GM12874 (cell line): ENCODE results near the gene CHD1.

Experiments
- CTCF ChIP-seq: IDR thresholded peaks from 2 replicates; pipeline ENCODE4 v1.5.1; 2011; ENCODE audit warnings: low read depth, mild to moderate bottlenecking, control low read depth, low read length, moderate library complexity; ENCODE audit not compliant: insufficient read depth

Gene CHD1

GRCh38 chr5:98825582-98826375 lies 103.0 kb downstream of the CHD1 start:
- no peak for TF ChIP-seq CTCF

- no peak for TF ChIP-seq CTCF
Measured at GRCh38 chr5:98816582-98817222, 112.1 kb downstream of the CHD1 start.

- TF ChIP-seq CTCF = no peak
Measured at GRCh38 chr5:98813755-98814154, 115.1 kb downstream of the CHD1 start.

GRCh38 chr5:98810206-98810605 lies 118.6 kb downstream of the CHD1 start:
- TF ChIP-seq CTCF = no peak

- TF ChIP-seq CTCF = no peak
Measured at GRCh38 chr5:98807806-98808205, 121.0 kb downstream of the CHD1 start.

- TF ChIP-seq CTCF = no peak
Measured at GRCh38 chr5:98805070-98805469, 123.7 kb downstream of the CHD1 start.

GRCh38 chr5:98804066-98804465 lies 124.7 kb downstream of the CHD1 start:
- no peak for TF ChIP-seq CTCF
